HG02759 (cell line): ENCODE results near the gene PRPH.
"Not testable (repeated sequence)": the region's sequence is repeated elsewhere in the genome, so short reads cannot be mapped to it uniquely, and the experiment has no call there.

Experiments
- ATAC-seq: cut with Tn5 transposase; IDR thresholded peaks from one replicate; pipeline ENCODE4 v1.9.1; 2021; ENCODE audit warnings: mild to moderate bottlenecking, moderate library complexity; ENCODE audit not compliant: unreplicated experiment

The PRPH gene

DNA sequence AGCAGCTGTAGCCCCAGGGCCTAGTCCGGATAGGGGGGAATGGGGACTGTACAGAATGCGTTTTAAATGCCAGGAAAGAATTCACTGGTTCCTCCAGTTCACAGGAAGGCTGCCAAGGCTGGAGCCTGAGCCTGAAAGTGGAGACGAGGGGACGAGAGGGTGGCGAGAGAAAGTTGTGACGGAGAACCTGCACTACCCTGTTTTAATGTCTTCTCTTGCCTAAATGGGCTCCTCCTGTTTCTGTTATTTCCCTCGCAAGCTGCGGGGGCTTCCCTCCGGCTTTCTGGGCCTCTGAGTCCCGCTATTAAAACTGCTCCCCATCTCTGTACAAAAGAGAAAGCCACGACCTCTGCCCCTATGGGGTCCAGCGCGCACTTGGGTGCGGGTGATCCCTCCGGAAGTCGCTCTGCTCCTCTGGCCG is 37.5 kb downstream of the PRPH start:
- ATAC-seq = no peak

DNA sequence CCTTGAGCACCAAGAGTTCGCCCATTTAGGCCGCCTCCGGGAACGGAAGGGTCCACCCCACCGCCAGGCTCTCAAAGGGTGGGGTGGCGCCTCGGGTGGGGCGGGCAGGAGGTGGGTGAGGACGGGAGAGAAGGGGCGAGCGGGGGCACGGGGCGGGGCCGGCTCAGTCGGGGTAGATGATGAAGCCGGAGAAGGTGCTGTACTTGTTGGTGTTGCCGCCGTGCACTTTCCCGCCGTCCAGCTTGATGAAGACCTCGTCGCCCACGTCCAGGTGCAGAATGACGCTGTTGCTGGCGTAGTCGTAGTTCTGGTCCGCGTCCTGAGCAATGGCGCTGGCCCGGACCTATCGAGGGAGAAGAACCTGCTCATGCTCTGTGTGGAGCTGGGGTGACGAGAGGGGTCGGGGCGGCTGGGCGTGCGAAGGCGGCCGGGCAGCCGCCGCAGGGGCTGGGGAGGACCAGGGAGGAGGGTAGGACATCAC is 38.0 kb downstream of the PRPH start:
- ATAC-seq = no peak

DNA sequence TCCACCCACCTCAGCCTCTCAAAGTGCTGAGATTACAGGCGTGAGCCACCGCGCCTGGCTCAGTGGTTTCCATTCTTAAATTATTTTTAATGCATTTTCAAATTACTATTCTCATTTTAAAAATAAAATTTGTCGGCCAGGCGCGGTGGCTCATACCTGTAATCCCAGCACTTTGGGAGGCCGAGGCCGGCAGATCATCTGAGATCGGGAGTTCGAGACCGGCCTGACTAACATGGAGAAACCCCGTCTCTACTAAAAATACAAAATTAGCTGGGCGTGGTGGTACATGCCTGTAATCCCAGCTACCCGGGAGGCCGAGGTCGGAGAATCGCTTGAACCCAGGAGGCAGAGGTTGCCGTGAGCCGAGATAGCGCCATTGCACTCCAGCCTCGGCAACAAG is 38.8 kb downstream of the PRPH start:
- ATAC-seq = not testable (repeated sequence)

DNA sequence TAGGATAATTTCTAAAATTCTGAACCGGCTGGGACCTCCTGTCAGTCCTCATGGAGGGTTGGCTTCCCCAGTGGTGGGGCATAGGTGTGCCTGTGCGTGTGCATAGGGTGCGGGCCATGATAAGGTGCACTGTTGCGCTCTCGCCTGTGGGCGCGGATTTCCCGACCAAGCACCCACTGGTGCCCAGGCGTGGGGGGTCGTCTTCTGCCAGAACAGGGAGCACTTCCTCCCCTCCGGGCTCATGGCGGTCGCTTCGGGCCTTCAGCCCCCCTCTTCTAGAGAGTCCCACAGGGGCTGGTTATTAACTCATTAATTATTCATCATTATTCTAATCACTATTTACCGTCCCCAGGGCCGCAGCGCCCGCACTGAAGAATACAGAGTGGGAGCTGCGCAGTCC is 39.3 kb downstream of the PRPH start:
- ATAC-seq = no peak

DNA sequence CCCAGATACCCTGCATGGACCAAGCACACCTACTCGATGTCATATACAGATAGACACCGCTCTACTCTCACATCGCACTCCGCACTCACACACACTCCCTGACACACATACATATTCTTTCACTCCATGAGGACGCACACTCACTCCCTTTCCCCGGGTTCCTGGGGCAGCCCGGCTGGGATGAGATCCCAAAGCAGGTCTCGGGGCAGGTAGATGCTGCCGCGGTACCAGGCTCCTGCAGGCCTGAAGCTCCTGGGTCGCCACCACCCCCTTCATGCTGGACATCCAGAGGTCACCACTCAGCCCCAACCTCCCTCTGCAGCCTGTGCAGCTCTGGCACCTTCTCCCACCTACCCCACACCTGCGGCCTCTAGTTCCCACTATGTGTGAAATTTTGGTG is 39.7 kb downstream of the PRPH start:
- no peak for ATAC-seq

DNA sequence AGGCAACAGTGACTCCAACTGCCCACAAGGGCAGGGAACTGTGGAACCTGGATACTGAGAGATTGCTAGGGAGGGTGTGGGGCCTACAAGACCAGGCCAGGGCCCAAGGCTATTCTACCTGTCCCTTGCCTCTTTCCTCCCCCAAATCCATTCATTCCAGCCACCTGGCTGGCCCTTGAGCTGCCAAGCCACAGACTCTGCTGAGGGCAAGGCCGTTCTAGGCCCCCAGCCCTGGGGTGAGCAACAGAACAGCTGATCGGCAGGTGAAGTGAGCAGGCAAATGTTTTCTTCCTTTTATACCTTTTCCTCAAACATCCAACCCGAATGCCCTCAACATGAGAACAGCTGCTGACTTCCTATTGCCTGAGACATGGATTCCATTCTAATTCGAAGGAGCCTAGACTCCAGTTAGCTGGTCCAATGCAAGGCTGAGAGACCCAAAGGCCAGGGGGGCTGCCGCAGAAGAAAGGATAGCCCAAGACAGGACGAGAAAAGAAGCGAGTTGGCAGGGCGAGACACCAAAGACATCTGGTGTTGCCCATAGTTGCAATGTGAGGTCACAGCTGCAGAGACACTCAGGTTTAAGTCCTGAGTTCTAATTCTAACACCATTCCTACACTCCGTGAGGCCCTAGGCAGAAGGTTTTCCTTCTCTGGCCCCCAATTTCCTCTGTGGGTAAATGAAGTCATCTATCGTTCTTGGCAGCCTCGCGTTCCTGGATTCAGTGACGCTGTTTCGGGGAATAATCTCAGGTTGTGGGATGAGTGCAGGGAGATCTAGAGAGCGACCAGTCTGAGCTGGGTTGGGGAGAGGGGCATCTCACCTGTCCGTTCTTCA is 40.4 kb downstream of the PRPH start:
- ATAC-seq = no peak

DNA sequence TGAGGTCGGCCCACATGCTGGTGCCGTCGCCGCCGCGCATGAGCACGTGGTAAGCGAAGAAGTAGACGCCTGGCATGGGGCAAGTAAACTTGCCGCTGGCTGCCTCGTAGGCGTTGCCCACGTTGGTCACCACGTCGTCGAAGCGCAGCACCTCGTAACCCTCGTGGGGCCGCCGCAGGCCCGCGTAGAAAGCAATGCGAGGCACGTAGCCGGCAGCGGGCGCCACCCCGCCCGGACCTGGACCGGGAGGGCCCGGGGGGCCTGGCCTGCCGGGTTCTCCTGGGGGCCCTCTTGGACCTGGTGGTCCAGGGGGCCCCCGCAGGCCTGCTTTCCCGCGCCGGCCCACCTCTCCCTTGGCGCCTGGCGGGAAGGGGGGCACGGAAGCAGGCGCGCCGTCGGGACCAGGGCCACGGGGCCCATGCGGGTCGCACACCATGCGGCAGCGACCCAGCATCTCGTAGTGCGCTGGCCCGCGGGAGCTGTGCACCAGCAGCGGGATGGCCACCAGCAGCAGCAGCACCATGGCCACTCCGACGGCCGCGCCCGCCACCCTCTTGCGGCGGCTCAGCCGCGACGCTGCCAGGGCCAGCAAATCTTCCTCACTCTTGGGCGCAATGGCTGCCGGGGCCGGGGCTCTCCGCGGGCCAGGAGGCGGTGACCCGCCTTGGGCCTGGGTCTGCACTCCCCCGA is 41.2 kb downstream of the PRPH start:
- no peak for ATAC-seq

DNA sequence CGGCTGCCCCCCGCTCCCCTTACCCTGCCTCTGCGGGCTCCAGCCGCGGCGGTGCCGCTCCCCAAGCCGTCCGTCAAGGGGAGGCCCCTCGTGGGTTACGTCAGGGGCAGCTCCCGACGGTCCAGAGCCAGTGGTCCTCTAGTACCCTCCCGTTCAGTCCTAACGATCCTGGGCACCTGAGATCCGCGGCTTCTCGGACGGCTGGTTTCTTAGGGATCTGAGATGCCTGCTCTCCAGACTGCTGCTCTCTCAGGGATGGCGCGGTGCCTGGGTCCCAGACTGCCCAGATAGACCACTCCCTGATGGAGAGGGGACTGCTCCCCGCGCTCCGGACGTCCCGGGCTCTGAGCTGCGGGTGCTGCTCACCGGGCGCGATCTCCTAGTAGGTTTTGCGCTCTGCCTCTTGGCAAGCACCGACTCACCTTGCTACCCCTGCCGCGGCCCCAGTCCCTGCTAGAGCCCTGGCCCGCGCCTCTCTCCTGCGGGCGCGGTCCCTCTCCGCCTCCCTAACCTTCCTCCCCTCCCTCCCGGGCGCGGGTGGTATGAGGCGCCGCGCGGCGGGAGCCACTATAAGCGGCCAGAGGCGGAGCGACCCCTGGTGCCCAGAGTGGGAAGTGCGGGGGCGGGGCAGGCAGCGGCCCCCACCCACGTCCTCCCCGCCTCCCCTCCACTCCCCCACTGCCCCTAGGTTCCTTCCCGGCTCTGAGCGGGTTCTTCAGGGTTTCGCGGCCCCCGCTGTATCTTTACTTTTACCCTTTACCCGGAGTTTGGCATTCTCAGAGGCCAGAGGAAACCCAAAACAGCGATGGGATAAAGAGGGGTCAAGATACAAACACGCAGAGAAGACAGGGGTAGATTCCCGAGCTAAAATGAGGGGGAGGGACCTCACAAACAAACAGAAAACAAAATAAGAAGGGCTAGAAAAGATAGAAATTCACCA is 42.0 kb downstream of the PRPH start, which contains the start of gene C1QL4:
Gene C1QL4, minus strand, starts transcription at position 544 of the 940 bp plus-strand sequence. CDS start 711 bp downstream, outside the sequence.
- ATAC-seq = no peak

DNA sequence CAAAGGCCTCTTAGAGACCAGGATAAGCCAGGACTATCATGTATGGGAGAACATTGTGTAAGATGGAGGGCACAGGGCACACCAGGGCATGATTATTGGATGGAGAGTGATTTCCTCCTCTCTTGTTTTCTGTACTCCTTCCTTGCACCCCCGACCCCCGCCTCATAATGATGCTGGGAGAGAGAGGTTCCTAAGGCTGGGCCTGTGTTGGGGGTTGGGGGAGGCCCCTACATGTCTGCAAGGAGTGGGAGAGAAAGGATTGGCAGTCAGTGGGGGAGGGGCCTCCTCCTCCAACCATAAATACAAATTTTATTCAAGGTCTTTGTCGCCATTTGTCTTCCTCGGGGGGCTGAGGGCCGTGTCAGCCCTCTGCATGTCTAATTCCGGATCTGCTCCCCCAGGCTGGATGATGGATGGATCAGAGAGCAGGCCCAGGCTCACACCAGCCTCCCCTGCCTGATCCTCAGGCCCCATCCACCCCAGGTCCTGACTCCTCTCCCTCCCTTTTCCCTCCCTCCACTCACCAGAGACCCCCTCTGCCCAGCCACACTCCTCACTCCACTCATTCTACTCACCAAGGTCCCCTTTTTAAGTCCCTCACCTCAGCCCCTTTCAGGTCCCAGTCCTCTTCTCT is 44.0 kb downstream of the PRPH start:
- no peak for ATAC-seq

DNA sequence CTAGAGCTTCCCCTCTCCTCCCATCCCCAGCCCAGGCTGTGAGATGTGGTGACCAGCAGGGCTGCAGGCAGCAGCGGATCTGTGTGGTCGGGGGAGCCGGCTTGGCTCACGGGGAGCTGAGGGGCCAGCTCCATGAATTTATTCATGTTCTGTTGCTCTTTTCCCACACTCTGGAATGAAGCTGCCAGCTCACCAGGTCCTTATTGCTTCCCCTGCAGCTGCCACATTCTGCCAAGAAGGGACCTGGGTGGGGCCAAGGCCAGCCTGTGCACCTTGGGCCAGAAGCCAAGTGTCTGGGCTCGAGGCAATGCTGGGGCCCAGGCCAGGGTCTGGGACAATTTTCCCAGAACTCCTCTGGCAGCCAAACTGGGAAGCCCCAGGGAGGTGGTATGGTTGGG is 44.5 kb downstream of the PRPH start:
- no peak for ATAC-seq

DNA sequence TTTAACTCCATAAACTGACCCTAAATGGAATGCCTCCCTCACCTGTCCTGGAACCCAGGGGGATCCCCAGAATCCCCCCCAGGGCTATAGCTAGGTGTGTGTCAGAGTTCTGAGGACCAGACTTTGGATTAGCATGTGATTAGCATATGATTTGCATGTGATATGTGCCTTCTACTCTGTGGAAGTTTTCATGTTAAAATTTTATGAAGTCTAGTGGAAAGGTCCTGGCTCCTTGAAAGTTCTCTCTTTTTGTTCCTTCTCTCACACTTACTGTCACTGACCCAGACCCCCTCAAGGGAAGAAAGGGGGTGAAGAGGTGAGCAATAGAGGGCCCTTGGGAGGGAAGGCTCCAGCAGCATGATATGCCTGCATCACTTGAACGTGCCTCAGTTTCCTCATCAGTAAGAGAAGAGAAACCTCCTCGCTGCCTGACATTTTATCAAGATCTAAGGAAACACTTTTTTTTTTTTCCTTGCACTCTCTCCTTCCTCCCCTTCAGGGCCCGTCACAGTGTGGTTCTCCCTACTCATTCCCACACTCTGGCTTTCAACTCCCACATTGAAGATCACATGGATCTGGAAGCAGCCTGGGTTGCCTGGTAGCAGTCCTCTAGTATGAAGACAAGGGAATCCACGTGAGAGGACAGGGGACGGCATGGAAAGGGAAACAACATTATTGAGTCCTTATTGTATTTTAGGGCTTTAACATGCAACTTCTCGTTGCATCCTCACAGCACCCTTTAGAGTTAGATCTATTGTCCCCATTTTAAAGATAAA is 45.3 kb downstream of the PRPH start:
- ATAC-seq = no peak

DNA sequence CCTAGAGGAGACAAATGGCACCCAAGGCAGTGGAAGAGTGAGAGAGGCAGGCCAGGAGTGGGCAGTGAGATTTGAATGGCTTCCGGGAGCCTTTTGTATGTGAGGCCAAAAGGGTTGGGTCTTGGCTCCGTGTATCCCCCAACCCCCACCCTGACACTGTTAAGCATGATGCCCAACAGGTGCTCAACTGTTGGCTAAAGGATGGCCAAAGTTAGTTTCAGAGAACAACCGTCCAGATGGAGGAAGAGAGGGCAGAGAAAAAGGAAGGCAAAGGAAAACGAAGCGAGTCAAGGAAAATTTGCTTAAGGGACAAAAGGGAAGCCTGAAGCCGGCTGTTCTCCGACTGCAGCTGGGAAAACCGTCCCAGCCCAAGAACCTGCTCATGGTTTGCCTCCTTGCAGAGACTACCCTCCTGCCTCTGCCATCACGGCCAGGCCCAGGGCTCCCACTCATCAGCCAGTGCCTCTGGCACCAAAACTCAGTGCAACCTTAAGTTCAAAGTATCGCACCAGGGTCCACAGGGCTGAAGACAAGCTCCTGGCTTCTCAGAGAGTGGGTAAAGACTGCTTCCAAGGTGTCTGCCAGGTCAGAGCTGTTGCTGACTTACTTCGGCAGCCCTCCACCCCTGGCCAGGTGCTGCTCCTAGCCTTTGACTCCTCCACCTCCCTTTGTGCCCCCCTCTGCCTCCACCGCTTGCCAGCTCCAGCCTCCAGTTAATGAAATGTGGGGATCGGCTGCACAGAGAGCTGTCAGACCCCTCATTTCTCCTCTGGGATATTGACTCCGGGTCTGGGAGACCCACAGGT is 46.2 kb downstream of the PRPH start:
- ATAC-seq = no peak

DNA sequence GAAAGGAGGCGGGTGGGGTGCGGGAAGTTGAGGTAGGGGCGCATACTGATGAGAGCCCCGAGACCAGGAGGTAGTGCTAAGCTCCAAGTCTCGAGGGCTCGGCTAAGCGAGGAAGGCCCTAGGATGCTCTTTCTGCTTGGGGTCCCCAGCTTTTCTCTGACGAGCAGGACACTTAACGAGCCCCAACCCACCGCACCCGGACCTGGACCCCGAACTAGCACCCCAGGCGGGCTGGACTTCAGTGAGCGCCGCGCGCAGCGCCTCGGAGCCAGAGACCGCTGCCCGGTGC is 46.8 kb downstream of the PRPH start:
- no peak for ATAC-seq

DNA sequence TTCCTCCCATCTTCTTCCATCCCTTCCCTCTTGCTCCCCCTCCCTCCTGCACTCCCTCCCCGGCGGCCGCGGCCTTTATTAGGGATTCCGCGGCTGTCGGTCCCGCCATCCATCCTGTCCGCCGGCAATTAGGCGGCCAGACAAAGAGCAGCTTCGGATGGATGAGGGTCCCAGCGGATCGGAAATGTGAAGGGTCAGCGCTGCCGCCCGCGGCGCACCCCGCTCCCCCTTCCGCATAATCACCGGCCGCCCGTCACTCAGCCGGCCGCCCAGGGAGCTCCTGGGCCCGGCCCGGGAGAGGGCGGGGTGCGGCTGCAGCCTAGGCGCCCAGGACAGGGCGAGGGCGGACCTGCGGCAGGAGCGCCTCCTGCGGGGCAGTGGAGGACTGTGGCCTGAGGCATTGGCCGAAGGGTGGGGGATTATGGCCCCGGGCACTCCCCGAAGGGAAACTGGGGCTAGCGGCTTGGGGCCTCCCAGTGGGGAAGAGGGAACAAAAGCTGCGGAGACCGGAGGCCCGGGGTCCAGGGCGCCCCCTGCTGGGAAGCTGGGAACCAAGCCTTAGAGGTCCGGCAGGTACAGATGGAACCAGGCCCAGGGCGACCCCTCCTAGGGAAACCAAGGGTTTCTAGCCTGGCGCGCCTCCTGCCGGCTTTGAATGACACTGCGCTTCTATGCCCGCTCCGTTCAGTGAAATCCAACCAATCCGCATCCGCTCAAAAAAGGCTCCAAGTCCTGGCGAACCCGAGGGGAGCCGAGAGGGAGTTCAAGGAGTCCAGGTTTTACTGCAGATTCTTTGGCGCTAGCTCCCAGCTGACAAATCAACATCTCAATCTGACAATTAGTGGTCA is 47.3 kb downstream of the PRPH start:
- peak; percentile 69 for ATAC-seq

DNA sequence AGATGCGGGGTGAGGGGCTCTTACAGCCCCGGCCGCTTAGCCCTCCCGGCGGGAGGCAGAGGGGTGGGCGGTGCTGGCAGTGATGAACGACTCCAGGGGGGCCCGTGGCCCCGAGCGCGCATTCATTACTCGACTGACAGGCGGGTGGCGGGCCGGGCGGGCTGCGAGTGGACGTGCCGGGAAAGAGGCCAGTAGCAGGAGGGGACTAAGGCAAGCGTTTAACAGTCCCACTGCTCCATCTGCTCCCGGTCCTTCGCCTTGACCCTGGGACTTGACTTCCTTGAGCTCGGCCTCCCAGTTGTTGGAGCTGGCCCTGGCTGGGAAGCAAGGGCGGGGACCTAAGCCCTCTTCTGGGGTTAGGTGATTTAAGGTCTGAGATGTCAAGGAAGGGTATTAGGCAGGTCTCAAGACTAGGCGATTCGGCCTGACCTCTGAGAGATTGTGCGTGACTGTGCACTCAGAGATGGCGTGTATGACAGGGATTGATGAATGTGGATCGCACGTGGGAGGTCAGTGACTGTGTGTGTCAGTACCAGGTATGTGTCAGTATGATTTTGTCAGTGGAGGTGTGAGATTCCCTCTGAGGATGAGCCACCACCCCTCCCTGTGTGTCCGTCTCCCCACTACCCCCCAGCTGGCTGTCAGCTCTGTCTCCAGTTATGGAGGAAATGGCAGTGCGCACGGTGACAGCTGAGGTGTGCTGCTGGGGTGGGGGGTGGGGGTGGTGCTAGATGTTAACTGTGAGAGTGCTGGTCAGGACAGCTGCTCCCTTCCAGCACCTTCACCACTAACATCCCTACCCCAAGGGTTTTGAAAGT is 48.2 kb downstream of the PRPH start:
- ATAC-seq = no peak

DNA sequence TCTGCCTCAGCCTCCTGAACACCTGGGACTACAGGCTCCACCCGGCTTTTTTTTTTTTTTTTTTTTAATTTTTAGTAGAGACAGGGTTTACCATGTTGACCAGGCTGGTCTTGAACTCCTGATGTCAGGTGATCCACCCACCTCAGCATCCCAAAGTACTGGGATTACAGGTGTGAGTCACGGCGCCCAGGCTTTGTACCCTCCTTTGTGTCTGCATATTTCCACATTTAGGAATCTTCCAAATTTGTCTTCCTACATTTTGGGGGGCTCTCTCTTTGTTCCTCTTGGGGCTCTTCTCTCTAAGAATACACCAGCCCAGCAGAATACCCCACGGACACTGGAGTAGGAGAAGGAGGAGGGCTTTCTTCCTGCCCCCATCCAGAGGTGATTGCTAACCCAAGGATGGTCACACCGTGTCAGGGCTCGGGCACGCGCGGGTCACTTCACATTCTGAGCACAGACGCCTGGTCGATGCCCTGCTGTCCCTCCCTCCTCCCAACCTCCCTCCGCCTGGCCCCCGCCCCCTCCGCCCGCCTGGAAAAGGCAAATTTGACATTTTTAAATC is 49.6 kb downstream of the PRPH start:
- ATAC-seq = no peak
